T-helper 1 cell (primary cell): ENCODE measurements around the gene GLP2R.

Experiments used
- DNase-seq, 5 donors: peaks; one replicate each; pipeline ENCODE4 v3.0.0-alpha.2; 2012 to 2020

The GLP2R gene

GRCh38 chr17:9855036-9855435 lies 29.3 kb downstream of the GLP2R start:
- no peak for DNase-seq

- no peak for DNase-seq
Measured at GRCh38 chr17:9859781-9860180, 34.1 kb downstream of the GLP2R start.

- no peak for DNase-seq
Measured at GRCh38 chr17:9860851-9861250, 35.1 kb downstream of the GLP2R start.

GRCh38 chr17:9862220-9862619 lies 36.5 kb downstream of the GLP2R start:
- DNase-seq = no peak

- DNase-seq = no peak
Measured at GRCh38 chr17:9862949-9863348, 37.2 kb downstream of the GLP2R start.

- no peak for DNase-seq
Measured at GRCh38 chr17:9865586-9865985, 39.9 kb downstream of the GLP2R start.

- no peak for DNase-seq
Measured at GRCh38 chr17:9868552-9868951, 42.8 kb downstream of the GLP2R start.

GRCh38 chr17:9872852-9873251 lies 47.1 kb downstream of the GLP2R start:
- no peak for DNase-seq

- no peak for DNase-seq
Measured at GRCh38 chr17:9874722-9875121, 49.0 kb downstream of the GLP2R start.

GRCh38 chr17:9875441-9875840 lies 49.7 kb downstream of the GLP2R start:
- DNase-seq = no peak

- DNase-seq = no peak
Measured at GRCh38 chr17:9878356-9878755, 52.6 kb downstream of the GLP2R start.

- no peak for DNase-seq
Measured at GRCh38 chr17:9878786-9879525, 53.2 kb downstream of the GLP2R start.

GRCh38 chr17:9880582-9880999 lies 54.9 kb downstream of the GLP2R start:
- DNase-seq = no peak

- DNase-seq = no peak
Measured at GRCh38 chr17:9883451-9883850, 57.7 kb downstream of the GLP2R start.

GRCh38 chr17:9886141-9886930 lies 60.6 kb downstream of the GLP2R start:
- no peak for DNase-seq

GRCh38 chr17:9887508-9887907 lies 61.8 kb downstream of the GLP2R start:
- no peak for DNase-seq

GRCh38 chr17:9890124-9890523 lies 64.4 kb downstream of the GLP2R start:
- no peak for DNase-seq

GRCh38 chr17:9893411-9894012 lies 67.8 kb downstream of the GLP2R start:
- DNase-seq = no peak

- DNase-seq = no peak
Measured at GRCh38 chr17:9894231-9894630, 68.5 kb downstream of the GLP2R start.

- no peak for DNase-seq
Measured at GRCh38 chr17:9895923-9896322, 70.2 kb downstream of the GLP2R start.

GRCh38 chr17:9897372-9897968 lies 71.7 kb downstream of the GLP2R start:
- DNase-seq = no peak

GRCh38 chr17:9898812-9899211 lies 73.1 kb downstream of the GLP2R start:
- no peak for DNase-seq

- no peak for DNase-seq
Measured at GRCh38 chr17:9899280-9900043, 73.7 kb downstream of the GLP2R start.
